Central memory CD8-positive, alpha-beta T cell (primary cell): Measurements from ENCODE around the gene ZNF768.

Experiments
- ATAC-seq: fragments of 150-1000 bp; cut with Tn5 transposase; replicated peaks from 2 replicates; pipeline ENCODE4 v1.10.0; 2022; ENCODE audit warnings: mild to moderate bottlenecking, moderate FRiP score, moderate number of reproducible peaks; ENCODE audit not compliant: poor library complexity, severe bottlenecking; ENCODE audit errors: extremely low read depth
- DNase-seq, 2 donors: peaks; one replicate each; pipeline ENCODE4 v3.0.0; 2021; ENCODE audit warnings: low spot score in 2 of 2
- H3K27ac Mint-ChIP-seq: one replicate; pipeline ENCODE4 v1.8.0; 2022; ENCODE audit warnings: low read depth, mild to moderate bottlenecking, moderate library complexity, mixed read lengths
- H3K27me3 Mint-ChIP-seq: one replicate; pipeline ENCODE4 v1.8.0; 2022; ENCODE audit warnings: mixed read lengths
- H3K36me3 Mint-ChIP-seq: one replicate; pipeline ENCODE4 v1.8.0; 2022; ENCODE audit warnings: mild to moderate bottlenecking, moderate library complexity, mixed read lengths; ENCODE audit not compliant: insufficient read depth
- H3K4me1 Mint-ChIP-seq: one replicate; pipeline ENCODE4 v1.8.0; 2022; ENCODE audit warnings: mixed read lengths
- H3K4me3 Mint-ChIP-seq: one replicate; pipeline ENCODE4 v1.8.0; 2022; ENCODE audit warnings: mild to moderate bottlenecking, moderate library complexity, mixed read lengths
- H3K9me3 Mint-ChIP-seq: one replicate; pipeline ENCODE4 v1.8.0; 2022; ENCODE audit warnings: mixed read lengths

ZNF768 gene

DNA sequence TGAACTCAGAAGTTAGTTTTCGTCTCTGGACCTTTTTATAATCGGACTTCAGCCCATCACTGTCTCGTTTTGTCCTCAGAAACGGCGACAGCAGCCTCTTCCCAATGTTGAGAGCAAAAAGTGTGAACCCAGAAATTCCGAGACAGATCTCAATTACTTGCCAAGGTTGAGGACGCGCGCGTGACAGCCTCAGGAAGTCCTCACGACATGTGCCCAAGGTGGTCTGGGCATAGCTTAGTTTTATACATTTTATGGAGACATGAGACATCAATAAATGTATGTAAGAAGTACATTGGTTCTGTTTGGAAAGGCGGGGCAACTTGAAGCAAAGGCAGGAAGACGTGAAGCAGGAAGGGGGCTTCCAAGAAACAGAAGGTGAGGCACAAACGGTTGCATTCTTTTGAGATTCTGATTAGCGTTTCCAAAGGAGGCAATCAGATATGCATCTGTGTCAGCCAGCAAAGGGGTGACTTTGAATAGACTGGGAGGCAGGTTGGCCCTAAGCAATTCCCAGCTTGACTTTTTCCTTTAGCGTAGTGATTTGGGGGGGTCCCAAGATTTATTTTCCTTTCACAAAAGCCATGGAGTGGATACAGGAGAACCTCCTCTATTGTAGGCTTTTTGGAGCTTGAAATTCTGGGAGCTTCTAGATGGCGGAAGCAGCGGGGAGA is 8.9 kb upstream of the ZNF768 start:
- H3K36me3 Mint-ChIP-seq = peaks cover 20% of the 10 kb centered on the region
- no peak for DNase-seq
- H3K4me1 Mint-ChIP-seq = peaks cover 24% of the 10 kb centered on the region
- H3K4me3 Mint-ChIP-seq = peak overlapping the region; percentile 91
- H3K9me3 Mint-ChIP-seq = no peaks in the 10 kb centered on the region
- no peaks in the 10 kb centered on the region for H3K27me3 Mint-ChIP-seq
- ATAC-seq = peak; percentile 34
- H3K27ac Mint-ChIP-seq = peak overlapping the region; percentile 93

DNA sequence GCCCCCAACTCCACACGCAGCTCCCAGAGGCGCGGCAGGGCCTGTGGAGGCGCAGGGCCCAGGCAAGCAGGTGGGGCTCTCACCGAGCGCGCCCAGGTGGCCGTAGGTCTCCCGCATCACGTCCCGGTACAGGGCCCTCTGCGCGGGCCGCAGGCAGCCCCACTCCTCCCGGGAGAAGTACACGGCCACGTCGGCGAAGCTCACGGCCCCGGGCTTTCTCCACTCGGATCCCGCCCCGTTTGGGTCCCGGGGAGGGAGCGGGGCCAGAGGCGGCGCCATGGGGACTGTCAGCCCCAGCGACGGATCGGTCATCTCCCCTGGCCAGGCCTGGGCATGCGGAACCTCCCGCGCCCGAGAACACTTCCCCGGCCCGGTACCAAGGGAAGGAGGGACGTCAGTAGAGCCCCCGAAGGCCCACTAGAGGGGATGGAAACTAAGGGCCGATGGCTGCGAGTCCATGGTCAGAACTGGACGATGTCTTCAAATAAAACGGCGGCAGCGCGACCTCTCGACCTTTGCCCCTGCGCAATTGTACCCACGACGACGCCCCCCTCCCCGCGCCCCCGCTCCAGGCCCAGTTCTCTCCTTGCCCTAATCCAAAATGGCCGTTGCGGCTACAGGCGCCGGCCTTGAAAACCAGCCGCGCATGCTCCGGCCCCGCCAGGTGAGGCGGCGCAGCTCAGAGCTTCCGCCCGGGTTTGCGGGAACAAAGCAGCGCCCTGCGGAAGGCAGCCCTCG is 8.2 kb upstream of the ZNF768 start, which contains the start of gene ZNF747:
TSS of gene ZNF747 (minus strand) at position 491 of the 738 bp plus-strand sequence. CDS start at position 312, 179 bp downstream.
- peak within 1 kb of the TSS; percentile 93 for H3K27ac Mint-ChIP-seq
- DNase-seq = peak; percentile 85 to 86
- H3K9me3 Mint-ChIP-seq = no peaks in the 10 kb centered on the region
- H3K4me1 Mint-ChIP-seq = peaks cover 24% of the 10 kb centered on the region
- peaks cover 20% of the 10 kb centered on the region for H3K36me3 Mint-ChIP-seq
- H3K27me3 Mint-ChIP-seq = no peaks in the 10 kb centered on the region
- peak within 1 kb of the TSS; percentile 91 for H3K4me3 Mint-ChIP-seq
- ATAC-seq = peak; percentile 81

DNA sequence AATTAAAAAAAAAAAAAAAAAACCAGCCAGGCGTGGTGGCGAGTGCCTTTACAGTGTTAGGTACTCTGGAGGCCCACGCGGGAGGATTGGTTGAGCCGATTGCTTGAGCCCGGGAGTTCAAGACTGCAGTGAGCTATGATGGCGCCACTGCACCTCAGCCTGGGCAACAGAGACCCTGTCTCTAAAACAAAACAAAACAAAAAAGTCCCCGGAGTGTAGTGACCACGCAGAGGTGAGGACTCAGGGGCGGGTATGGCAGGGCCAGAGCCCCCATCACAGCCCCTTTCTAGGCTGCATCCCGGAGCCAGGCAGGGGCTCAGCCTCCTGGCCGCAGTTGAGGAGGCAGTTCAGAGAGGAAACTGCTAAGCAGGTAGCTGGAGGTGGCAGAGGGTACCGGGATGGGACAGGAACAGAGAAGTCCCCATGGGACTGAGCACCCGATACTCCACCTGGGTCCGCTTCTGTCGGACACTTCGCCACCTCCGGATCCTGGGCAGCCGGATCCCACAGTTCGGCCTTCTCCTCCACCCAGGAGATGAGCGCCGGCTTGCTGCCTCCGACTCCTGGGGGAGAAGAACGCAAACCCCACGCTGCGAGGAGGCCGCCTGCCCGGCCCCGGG is 7.5 kb upstream of the ZNF768 start:
- H3K4me3 Mint-ChIP-seq = peak overlapping the region; percentile 91
- peaks cover 24% of the 10 kb centered on the region for H3K4me1 Mint-ChIP-seq
- H3K36me3 Mint-ChIP-seq = peaks cover 20% of the 10 kb centered on the region
- peak overlapping the region; percentile 93 for H3K27ac Mint-ChIP-seq
- H3K27me3 Mint-ChIP-seq = no peaks in the 10 kb centered on the region
- DNase-seq (no peak), ATAC-seq (no peak)
- H3K9me3 Mint-ChIP-seq = no peaks in the 10 kb centered on the region

DNA sequence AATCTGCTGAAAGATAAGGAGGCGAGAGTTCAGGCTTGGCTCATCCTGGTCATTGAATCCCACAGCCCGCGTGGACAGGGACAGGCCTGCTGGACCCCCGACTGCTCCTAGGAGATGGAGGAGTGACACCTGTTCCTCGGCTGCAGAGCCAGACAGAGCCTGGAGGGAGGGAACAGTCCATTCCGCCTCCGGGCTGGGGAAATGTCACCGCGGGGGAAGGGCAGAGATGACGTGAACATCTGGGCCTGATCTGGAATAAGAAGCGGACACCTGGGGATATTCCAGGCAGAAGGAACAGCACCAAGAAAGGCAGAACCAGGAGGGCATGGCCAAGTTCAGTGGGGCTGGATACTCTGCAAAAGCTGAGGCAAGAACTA is 6.8 kb upstream of the ZNF768 start:
- ATAC-seq (no peak), DNase-seq (no peak)
- H3K4me1 Mint-ChIP-seq = peaks cover 28% of the 10 kb centered on the region
- H3K4me3 Mint-ChIP-seq = peak overlapping the region; percentile 91
- H3K36me3 Mint-ChIP-seq = peaks cover 20% of the 10 kb centered on the region
- H3K27me3 Mint-ChIP-seq = no peaks in the 10 kb centered on the region
- no peaks in the 10 kb centered on the region for H3K9me3 Mint-ChIP-seq
- H3K27ac Mint-ChIP-seq = peak overlapping the region; percentile 93

DNA sequence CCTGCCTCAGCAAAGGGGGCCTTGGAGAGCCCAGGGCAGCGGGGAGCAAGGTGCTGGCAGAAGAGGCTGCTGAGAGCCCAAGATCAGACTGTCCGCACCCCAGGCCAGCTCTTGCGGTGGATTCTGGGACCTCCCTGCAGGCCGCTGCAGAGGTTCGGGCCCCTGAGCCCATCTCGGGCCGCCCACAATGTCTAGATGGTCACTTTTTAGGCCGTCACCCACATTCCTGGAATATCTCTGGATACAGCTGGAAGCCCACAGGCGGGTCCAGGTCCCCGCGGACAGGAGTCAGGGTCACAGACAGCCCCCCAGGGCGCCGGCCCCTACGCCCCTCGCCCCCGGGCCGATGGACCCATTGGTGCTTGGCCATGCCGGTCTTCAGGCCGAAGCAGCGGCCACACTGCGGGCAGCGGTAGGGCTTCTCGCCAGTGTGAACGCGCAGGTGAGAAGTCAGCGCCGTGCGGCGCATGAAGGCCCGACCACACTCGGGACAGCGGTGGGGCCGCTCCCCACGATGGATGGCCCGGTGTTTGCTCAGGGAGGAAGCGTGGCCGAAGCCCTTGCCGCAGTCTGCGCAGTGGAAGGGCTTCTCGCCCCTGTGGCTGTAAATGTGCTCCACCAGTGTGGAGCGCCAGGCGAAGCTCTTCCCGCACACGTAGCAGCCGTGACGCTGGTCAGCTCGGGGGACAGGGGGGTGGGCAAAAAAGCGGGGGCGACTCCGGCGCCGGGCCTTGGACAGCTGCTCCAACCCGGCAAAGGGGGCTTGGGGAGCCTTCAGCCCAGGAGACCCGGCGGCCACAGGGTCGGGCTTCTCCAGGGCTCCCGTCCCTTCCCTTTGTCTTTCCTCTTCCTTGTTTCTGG is 6.1 kb upstream of the ZNF768 start:
- ATAC-seq = no peak
- DNase-seq = no peak
- H3K4me3 Mint-ChIP-seq = peak overlapping the region; percentile 91
- peaks cover 34% of the 10 kb centered on the region for H3K4me1 Mint-ChIP-seq
- H3K9me3 Mint-ChIP-seq = no peaks in the 10 kb centered on the region
- H3K27me3 Mint-ChIP-seq = no peaks in the 10 kb centered on the region
- peak overlapping the region; percentile 93 for H3K27ac Mint-ChIP-seq
- H3K36me3 Mint-ChIP-seq = peaks cover 24% of the 10 kb centered on the region

DNA sequence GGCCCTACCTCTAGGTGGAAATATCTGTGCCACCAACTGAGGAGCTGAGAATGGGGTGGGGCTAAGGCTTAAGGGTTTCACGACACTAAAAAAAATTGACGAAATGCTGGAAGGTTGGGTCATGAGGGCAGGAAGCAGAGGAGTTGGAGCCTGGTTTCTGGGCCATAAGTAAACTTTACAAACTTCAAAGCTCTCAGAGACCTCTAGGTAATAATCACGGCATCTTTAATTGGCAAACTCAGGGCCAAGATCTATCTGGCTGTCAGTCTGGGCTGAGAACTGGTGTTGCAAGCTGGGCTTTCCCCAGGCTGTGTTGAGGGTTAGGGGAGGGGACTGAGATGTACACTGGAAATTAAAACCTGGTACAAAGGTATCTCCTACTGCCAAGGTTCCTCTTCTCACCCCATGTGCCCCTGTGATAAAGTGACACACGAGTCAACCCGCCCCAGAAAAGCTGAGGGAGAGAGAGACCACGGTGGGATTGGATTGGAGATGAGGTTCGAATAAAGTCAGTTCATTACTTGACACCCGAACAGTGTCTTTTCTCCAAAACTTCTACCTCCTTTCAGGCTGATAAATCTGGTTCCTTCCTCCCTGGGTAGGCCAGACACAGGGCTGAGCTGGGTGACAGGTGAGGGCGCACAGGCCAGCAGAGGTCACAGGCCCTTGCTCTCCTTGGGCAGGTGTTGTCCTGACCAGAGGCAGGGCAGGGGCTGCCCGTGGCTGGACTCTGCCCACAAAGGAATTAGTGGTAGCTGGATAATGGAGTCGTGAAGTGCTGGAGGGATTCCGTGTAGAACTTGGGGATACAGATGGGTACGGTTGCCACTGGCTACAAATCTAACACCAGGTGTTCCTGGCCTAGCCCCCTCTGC is 4.0 kb upstream of the ZNF768 start:
- H3K9me3 Mint-ChIP-seq = no peaks in the 10 kb centered on the region
- no peaks in the 10 kb centered on the region for H3K27me3 Mint-ChIP-seq
- no peak overlapping the region for H3K4me3 Mint-ChIP-seq
- H3K4me1 Mint-ChIP-seq = peaks cover 30% of the 10 kb centered on the region
- peaks cover 24% of the 10 kb centered on the region for H3K36me3 Mint-ChIP-seq
- no peak overlapping the region for H3K27ac Mint-ChIP-seq
- DNase-seq (no peak), ATAC-seq (no peak)

DNA sequence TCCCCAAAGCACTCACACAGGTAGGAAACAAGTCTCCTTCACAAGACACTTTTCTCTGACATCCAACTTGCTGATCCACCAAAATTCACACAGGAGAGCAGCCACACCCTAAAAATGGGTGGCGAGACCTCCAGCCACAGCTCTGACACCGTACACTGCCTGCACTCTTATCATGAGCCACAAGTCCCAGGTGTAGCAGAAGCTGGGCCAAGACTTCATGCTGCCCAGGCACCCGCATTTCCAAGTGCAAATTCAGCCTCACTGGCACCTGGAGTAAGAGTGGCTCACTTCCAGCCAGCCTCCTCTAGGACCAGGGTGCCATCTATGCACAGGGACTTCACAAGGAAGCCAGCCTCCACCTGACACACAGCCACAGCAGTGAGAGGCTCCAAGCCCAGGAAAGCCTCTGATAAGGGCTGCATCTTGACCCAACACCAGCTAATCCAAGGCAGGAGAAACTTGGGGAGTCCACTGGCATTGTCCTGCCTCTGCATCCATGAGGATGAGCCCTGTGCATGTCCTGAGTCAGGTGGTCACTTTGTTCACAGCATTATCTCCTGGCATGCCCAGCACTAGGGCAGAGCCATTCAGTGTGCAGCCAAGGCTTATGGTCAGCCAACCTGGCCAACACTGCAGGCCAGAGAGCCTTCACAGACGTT is 2.6 kb upstream of the ZNF768 start:
- Mint-ChIP-seq H3K9me3 (no peaks in the 10 kb centered on the region), H3K4me3 (no peak overlapping the region), H3K27me3 (no peaks in the 10 kb centered on the region), H3K27ac (no peak overlapping the region), H3K4me1 (peaks cover 23% of the 10 kb centered on the region), H3K36me3 (peaks cover 22% of the 10 kb centered on the region)
- DNase-seq (no peak), ATAC-seq (no peak)

DNA sequence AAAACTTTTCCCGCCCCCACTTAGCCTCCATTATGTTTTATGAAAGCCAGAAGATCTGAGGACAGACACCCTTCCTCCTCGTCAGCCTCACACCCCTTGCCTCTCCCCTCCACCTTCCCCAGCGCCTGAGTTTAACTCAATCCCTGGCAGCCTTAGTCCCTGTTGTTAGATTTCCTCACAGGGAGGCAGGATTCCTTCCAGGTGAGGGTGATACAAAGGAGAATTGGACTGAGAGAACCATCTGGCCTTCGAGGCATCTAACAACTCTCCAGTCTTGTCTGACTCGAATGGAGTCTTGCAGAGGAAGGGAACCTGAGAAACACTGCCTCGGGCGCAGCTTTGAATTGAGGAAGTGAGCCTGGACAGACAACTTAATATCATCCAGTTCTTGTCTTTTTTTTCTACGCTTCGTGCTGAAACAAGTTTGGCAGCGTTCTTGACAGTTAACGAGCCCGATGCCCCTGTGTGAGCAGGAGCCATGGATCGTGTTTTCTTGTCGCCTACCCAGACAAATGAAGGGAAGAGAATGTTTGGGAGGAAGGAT is 1.3 kb upstream of the ZNF768 start:
- Mint-ChIP-seq H3K27me3 (no peaks in the 10 kb centered on the region), H3K9me3 (no peaks in the 10 kb centered on the region), H3K4me1 (peaks cover 18% of the 10 kb centered on the region), H3K27ac (peak overlapping the region; percentile 83), H3K36me3 (peaks cover 20% of the 10 kb centered on the region), H3K4me3 (peak overlapping the region; percentile 84)
- DNase-seq (no peak), ATAC-seq (peak; percentile 34)

DNA sequence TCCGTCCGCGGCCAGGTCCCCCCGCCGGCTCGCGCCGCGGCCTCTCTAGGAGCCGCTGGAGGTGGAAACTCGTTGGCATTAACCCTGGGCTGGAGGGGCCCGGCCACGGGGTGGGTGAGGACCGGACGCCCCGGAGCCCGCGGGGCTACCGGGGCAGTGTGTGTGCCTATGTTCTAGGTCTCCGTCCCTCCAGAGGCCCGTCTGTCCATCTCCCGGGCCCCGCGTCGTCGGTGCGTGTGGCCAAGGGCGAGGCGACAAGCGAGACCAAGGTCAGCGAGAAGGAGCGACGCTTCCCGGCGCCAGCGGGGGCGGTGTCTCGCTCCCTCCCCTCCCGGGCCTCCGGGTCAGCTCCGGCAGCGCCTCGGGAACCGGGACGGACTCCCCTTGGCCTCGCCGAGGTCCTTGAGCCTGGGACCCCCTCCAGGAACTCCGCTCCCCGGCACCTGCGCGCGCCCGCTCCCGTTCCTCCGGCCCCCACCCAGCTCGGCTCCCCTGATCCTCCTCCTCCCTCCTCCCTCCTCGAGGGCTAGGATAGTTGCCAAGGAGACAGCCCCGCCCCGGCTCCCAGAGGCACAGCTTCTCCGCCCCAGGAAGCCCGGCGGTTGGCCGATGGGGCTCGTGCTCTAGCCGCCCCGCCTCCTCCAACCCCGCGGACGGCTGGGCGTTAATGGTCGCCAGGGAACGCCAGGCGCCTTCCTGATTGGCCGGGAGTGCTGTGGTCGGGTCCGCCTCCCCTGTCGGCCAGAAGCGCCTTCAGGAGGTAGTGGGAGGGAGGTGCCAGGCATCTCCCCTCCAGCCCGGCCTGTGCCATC is 663 bp upstream of the ZNF768 start:
- Mint-ChIP-seq H3K27ac (peak overlapping the region; percentile 83), H3K4me3 (peak overlapping the region; percentile 84), H3K9me3 (no peaks in the 10 kb centered on the region), H3K27me3 (no peaks in the 10 kb centered on the region), H3K36me3 (peaks cover 27% of the 10 kb centered on the region), H3K4me1 (peaks cover 24% of the 10 kb centered on the region)
- ATAC-seq = peak; percentile 76
- peak; percentile 63 to 66 for DNase-seq

DNA sequence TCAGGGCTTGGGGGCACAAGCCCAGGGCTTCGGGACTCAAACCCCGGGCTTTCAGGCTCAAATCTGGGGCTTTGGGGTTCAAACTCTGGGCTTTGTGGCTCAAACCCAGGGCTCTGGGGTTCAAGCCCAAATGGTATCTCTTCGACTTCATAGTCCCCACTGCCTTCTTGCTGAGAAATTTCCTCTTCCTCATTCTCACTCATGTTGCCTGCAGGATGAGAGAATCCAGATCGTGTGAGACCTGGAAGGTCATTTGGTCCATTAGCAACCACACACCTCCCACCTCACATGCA is 576 bp downstream of the ZNF768 start:
- no peak for DNase-seq
- ATAC-seq = no peak
- Mint-ChIP-seq H3K27me3 (no peaks in the 10 kb centered on the region), H3K27ac (peak overlapping the region; percentile 49), H3K9me3 (no peaks in the 10 kb centered on the region), H3K4me3 (peak overlapping the region; percentile 84), H3K4me1 (peaks cover 25% of the 10 kb centered on the region), H3K36me3 (peaks cover 36% of the 10 kb centered on the region)
